HG03196 (cell line): Measurements from ENCODE around the gene LPAR1.
"Not testable (repeated sequence)": the region's sequence is repeated elsewhere in the genome, so short reads cannot be mapped to it uniquely, and the experiment has no call there.

Experiments
- ATAC-seq: cut with Tn5 transposase; IDR thresholded peaks from one replicate; pipeline ENCODE4 v1.9.1; 2021; ENCODE audit not compliant: unreplicated experiment

The LPAR1 gene

GRCh38 chr9:110880189-110880588 lies 158.1 kb downstream of the LPAR1 start:
- ATAC-seq = no peak

DNA sequence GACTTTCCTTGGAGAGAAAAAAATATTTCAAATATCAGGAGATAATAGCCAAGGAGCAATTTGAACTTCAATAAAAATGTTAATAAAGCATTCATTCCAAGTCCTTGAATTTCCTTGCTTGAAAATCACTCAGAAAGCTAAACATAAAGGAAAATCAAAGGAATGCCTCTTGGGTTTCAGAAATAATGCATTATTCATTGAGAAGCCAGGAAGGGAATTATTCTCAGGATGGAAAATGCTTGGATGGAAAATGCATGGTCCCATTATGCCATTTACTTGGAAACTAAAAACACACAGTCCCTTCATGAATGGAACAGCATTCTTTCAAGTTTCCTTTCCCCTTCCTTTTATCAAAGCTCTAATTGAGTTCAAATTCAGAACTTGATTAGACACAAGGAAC lies 160.9 kb downstream of the LPAR1 start:
- no peak for ATAC-seq

DNA sequence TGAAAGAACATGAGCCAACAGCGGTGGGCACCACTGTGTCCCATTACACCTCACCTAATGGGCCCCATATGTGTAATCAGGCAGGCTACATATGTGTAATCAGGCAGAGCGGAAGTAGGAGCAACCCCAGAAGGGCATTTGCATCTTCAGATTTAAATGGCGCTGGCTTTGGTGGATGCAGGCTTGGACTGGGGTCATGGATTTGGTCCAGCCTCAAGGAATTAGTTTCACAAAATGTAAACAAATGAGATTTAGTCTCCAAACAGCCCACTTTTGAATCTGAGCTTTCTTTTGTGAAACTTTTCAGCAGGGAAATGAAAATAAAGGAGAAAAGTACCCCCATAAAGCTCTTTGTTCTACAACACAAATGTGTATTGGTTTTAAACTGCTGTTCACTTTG lies 161.3 kb downstream of the LPAR1 start:
- ATAC-seq = no peak

- ATAC-seq = peak; percentile 79
These were observed 163.2 kb downstream of the LPAR1 start for GRCh38 chr9:110874963-110875674.

DNA sequence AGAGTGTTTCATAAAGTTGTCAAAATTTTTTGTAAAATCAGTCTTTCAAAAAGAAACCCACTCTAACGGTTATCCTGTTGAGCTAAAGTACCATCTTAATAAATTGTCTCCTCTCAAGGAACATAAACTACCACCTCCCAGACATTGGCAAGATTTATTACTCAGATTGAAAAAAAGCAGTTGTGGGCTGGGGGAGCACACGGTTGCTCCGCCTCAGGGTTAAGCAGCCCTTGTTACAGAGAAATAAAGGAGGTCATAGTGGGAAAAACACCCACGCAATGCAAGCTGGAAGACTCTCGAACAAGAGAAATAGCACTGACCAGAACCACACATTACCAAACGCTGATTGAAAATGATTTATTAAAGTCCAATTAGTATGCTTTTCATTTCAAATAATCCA lies 165.3 kb downstream of the LPAR1 start:
- no peak for ATAC-seq

DNA sequence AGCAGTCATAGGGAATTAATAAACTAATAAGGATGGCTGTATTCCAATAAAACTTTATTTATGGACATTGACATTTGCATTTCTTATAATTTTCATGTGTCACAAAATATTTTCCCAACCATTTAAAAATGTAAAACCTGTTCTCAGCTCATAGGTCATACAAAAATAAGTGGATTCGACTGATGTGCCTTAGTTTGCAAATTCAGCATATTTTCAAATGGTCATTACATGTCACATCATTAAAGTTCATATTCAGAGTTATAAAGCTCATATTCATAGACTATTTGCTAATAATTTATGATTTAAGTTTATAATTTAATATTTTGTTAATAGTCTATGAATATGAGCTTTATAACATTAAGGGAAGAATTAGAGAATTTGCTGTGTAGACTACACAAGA lies 166.5 kb downstream of the LPAR1 start:
- ATAC-seq = no peak

DNA sequence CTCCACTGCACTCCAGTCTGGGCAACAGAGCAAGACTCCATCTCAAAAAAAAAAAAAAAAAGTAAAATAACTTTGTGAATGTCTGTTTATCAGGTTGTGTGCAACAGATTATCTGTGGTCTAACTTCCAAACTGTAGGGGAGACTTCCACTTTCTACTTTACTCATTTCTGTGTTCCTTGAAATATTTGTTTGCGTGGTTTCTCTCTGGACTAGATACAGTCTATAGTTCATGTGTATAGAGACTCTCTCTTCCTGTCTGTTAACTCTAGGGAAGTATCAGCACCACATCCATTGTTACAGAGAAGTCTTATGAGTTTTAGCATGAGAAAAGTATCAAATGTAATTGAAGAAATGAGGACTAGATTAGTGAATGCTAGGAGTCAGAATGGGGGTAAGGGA lies 168.3 kb downstream of the LPAR1 start:
- no peak for ATAC-seq

- no peak for ATAC-seq
These were observed 174.3 kb downstream of the LPAR1 start for GRCh38 chr9:110864011-110864410.

- ATAC-seq = not testable (repeated sequence)
These were observed 176.7 kb downstream of the LPAR1 start for GRCh38 chr9:110861370-110862110.

GRCh38 chr9:110856772-110857171 lies 181.5 kb downstream of the LPAR1 start:
- ATAC-seq = no peak

DNA sequence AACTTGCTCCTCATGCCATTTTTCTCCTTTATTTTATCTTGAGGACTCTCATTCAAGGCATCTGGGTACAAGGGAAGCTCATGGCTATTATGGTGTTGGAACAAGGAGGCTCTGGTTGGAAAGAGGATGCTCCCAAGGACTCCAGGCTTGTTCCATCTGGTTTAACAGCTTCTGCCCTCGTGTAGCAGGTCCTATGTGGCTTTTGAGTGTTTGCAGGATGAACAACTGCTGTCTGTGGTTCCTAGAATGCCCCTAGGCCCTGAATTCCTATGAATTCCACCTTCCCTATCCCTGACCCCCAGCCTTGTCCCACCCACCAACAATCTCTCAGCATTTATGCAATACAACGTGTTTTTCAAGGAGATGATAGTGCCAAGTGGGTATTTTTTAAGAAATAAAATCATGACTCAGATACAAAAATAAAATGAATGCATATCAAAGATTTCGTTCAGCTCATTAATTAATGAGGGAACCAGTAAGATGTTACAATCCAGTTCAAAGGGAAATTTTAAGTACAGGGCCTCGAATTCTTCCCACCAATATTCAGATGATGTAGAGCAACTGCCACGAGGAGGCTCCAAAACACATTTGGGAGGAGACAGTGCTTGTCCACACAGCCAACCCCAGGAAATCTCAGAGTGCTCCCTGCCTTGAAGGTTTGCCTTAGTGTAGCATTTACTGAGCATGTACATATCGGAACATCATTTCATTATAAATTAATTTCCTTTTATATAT lies 187.7 kb downstream of the LPAR1 start:
- no peak for ATAC-seq

DNA sequence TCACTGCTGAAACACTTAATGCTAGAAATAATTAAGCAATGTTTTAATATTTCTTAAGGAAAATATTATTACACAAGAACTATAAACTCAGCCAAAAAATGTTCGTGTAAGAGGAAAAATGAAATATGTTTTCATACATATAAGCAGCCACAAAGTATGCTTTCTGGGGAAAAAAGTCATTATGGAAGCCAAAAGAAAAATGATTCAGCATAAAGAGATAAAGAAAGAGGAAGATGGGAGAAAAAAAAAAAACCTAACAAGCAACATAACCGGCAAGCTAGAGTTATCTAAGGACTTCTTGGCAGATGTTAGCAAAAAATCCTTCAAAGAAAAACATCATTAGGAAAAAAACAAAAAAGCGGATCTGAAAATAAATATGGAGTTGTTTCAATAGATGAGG lies 190.6 kb downstream of the LPAR1 start:
- no peak for ATAC-seq

- no peak for ATAC-seq
These were observed 192.1 kb downstream of the LPAR1 start for GRCh38 chr9:110846215-110846614.

- ATAC-seq = no peak
These were observed 194.1 kb downstream of the LPAR1 start for GRCh38 chr9:110844121-110844520.

DNA sequence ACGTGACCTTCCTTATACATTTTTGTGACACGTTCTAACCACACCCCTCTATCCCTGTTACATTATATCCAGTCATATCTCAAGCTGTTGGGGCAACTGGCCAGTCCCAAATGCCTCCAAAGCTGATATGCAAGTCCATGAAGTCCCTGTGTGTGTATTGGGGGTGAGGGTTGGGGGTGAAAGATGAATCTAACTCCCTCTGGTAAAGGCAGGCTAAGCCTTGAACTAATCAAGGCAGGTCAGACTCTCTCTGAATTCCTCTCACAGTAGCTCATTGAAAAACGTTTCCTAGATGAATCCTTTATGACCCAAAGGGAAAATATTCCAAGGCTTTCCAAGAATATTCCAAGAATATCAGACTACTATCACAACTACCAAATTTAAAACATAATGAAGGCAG lies 195.3 kb downstream of the LPAR1 start:
- no peak for ATAC-seq

DNA sequence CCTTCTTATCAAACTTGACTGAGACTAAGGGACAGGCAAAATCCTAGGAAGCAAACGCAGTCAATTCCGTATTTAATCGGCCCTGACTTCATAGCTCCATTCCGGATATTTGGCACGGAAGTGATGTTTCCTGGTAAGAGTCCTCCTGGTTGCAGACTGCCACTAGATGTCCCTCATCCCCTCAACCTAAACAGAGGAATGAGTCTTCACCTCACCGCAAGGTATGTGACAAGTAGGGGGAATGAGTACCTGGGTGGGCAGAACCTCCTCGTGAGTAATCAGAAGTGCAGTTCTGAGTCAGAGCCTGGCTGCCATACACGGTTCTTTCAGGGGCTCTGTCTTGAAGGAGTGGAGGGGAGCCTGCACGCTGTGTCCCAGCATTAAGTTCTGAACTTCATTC lies 196.1 kb downstream of the LPAR1 start:
- ATAC-seq = no peak

- peak; percentile 65 for ATAC-seq
These were observed 200.8 kb downstream of the LPAR1 start for GRCh38 chr9:110837401-110838005.

- ATAC-seq = no peak
These were observed 202.4 kb downstream of the LPAR1 start for GRCh38 chr9:110835859-110836271.

GRCh38 chr9:110835404-110835803 lies 202.9 kb downstream of the LPAR1 start:
- ATAC-seq = no peak

DNA sequence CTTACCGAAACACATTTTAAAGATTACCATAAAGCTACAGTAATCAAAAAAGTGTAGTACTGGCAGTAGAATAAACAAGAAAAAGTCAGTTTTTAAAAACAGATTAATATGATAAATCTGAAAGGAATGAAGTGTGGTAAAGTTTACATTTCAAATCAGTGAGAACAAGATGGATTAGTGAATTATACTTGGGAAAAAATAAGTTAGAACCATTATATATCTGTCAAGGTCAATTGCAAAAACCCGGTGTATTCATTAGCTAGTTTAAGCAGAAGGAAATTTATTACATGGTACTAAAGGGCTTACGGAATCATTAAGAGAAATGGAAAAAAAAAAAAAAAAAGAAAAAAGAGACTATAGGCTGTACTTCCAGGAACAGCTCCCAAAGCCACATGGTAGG lies 205.3 kb downstream of the LPAR1 start:
- no peak for ATAC-seq

DNA sequence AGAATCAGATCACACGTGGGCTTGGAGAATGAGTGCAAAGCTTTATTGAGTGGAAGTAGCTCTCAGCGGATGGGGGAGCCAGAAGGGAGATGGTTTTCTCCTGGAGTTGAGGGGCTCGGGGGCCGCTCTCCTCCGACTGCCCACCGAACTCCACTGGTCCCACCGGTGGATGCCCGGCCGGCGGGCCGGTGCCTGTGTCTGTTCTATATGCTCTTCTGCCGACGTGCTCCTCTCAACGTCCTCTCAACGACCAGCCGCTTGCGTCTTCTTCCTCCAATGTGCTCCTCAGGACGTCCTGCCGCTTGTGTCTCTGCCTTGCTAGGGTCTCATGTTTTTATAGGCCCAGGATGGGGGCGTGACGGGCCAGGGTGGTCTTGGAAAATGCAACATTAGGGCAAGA lies 207.8 kb downstream of the LPAR1 start:
- ATAC-seq = no peak

GRCh38 chr9:110828264-110828663 lies 210.0 kb downstream of the LPAR1 start:
- ATAC-seq = no peak
